Measurements from ENCODE around the gene ZNF768.
A peak's percentile ranks its signal among the peaks of the same experiment; 100 is the strongest.
"Not testable (repeated sequence)": the region's sequence is repeated elsewhere in the genome, so short reads cannot be mapped to it uniquely, and the experiment has no call there.

Gene ZNF768

GRCh38 chr16:30532285-30533145 is 6.1 kb upstream of the ZNF768 start:
- DNase-seq: no peak

GRCh38 chr16:30530163-30531037 is 4.0 kb upstream of the ZNF768 start:
- no peak for DNase-seq

DNA sequence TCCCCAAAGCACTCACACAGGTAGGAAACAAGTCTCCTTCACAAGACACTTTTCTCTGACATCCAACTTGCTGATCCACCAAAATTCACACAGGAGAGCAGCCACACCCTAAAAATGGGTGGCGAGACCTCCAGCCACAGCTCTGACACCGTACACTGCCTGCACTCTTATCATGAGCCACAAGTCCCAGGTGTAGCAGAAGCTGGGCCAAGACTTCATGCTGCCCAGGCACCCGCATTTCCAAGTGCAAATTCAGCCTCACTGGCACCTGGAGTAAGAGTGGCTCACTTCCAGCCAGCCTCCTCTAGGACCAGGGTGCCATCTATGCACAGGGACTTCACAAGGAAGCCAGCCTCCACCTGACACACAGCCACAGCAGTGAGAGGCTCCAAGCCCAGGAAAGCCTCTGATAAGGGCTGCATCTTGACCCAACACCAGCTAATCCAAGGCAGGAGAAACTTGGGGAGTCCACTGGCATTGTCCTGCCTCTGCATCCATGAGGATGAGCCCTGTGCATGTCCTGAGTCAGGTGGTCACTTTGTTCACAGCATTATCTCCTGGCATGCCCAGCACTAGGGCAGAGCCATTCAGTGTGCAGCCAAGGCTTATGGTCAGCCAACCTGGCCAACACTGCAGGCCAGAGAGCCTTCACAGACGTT is 2.6 kb upstream of the ZNF768 start:
- DNase-seq: no peak

GRCh38 chr16:30527635-30528178 is 1.3 kb upstream of the ZNF768 start:
- DNase-seq: no peak

GRCh38 chr16:30526823-30527634 is 663 bp upstream of the ZNF768 start:
- peak; percentile 89 for DNase-seq

DNA sequence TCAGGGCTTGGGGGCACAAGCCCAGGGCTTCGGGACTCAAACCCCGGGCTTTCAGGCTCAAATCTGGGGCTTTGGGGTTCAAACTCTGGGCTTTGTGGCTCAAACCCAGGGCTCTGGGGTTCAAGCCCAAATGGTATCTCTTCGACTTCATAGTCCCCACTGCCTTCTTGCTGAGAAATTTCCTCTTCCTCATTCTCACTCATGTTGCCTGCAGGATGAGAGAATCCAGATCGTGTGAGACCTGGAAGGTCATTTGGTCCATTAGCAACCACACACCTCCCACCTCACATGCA is 576 bp downstream of the ZNF768 start:
- no peak for DNase-seq

DNA sequence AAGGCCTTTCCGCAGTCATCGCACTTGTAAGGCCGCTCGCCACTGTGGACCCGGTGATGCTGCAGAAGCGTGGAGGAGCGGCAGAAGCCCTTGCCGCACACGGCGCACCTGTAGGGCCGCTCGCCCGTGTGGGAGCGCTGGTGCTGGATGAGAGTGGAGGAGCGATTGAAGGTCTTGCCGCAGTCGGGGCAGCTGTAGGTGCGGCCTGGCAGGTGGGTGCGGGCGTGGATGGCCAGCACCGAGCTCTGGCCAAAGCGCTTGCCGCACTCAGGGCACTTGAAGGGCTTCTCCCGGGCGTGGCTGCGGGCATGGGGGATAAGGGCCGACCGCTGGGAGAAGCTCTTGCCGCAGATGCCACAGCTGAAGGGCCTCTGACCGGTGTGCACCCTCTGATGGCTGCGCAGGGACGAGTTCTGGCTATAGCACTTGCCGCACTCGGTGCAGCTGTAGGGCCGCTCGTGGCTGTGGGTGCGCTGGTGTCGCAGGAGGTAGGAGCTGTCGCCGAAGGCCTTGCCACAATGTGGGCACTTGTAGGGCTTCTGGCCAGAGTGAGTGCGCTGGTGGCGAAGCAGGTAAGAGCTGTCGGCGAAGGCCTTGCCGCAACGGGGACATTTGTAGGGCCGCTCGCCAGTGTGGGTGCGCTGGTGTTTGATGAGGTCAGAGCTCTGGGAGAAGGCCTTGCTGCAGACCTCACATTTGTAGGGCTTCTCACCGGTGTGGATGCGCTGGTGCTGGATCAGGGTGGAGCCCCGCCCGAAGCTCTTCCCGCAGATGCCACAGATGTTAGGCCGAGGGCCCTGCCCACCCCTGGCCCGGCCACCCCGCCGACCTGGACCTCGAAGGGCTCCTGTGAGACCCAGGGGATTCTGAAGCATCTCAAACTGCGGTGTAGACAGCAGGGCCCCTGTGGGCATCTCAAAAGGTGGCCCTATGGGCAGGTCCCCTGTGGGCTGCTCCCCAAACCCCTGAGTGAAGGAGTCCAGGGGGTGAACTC is 1.5 kb downstream of the ZNF768 start:
- no peak for DNase-seq

DNA sequence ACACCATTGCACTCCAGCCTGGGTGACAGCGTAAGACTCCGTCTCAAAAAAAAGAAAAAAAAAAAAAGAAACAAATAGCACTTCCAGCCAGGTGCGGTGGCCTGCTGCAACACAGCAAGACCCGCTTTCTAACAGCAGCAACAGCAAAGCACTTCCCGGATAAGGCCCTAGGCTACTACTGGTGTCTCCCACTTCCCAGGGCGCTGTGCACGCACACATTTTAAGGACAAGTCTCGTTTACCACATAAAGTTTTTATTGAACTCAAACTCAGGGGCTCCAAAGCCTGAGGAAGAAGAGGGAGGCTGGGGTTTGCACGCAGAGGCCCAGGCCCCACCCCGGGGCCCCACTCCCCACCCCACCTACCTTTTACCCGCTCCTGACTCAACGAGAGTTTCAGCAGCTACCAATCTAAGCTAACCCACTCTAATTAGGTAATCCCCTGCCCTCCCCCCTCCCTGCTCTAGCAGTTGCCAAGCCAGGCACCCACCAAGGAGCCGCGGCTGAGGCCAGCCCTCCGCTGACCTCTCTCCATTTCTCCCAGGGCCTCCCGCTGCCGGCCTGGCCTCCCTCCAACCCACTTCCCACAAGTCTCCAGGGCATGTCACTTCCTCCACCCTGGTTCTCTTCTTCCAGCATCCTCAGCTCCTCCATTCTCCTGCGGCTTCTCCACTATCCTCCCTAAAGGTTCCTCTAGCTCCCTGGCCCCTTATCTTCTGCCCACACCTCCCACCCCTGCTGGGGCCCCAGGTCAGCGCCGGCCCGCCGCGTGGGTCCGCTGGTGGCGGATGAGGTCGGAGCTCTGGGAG is 2.4 kb downstream of the ZNF768 start:
- no peak for DNase-seq

DNA sequence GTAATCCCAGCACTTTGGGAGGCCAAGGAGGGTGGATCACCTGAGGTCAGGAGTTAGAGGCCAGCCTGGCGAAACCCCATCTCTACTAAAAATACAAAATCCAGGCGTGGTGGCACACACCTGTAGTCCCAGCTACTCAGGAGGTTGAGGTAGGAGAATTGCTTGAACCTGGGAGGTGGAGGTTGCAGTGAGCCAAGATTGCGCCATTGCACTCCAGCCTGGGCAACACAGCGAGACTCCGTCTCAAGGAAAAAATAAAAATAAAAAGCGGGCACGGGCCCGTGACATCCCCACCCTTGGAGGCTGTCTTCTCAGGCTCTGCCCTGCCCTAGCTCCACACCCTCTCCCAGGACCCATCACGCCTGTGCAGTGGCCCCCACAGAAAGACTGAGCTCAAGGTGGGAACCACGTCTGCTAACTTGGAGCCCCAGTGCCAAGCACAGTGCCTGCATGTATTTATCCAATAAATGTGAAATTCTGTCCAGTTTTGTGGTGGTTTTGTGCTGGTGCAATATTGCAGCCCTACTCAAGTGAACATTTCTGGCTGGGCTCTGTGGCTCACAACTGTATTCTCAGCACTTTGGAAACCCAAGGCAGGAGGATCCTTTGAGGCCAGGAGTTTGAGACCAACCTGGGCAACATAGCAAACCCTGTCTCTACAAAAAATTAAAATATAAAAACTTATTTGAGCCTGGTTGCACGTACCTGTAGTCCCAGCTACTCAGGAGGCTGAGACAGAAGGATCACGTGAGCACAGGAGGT is 3.5 kb downstream of the ZNF768 start:
- not testable (repeated sequence) for DNase-seq

DNA sequence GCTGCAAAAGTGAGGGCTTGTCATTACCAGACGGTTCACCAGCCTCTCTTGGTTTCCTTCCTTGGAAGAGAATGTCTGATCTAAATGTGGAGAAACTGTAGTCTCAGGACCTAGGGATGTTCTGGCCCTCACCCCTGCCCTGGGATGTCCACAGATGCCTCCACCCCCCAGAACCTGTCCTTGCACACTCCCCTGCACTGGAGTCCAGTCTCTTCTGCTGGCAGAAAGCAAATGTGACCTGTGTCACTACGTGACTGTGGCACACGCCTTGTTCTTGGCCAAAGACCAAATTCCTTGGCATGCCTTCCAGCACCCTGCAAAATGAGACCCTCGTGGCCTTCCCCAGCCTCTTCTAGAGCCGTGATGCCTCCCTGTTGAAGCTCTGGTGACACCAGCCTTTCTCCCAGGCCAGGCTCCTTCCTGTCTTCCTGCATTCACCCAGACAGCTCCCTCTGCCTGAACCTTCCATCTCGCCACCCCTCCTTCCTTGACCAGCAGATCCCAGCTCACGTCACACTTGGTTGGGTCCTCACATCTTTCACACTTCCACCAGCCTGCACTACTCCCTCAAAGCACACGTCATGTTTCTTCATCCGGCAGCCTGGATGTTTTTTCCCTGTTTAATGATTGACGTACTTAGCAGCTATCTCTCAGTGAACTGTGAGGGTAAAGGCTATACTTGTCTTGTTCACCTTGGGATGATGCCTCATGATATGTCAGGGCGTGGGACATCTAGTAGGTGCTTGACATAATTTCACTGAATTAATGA is 4.3 kb downstream of the ZNF768 start:
- no peak for DNase-seq

DNA sequence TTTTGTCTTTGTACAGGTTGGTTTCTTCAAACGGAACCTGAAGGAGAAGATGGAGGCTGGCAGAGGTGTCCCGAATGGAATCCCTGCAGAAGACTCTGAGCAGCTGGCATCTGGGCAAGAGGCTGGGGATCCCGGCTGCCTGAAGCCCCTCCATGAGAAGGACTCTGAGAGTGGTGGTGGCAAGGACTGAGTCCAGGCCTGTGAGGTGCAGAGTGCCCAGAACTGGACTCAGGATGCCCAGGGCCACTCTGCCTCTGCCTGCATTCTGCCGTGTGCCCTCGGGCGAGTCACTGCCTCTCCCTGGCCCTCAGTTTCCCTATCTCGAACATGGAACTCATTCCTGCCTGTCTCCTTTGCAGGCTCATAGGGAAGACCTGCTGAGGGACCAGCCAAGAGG is 4.9 kb downstream of the ZNF768 start:
- no peak for DNase-seq

DNA sequence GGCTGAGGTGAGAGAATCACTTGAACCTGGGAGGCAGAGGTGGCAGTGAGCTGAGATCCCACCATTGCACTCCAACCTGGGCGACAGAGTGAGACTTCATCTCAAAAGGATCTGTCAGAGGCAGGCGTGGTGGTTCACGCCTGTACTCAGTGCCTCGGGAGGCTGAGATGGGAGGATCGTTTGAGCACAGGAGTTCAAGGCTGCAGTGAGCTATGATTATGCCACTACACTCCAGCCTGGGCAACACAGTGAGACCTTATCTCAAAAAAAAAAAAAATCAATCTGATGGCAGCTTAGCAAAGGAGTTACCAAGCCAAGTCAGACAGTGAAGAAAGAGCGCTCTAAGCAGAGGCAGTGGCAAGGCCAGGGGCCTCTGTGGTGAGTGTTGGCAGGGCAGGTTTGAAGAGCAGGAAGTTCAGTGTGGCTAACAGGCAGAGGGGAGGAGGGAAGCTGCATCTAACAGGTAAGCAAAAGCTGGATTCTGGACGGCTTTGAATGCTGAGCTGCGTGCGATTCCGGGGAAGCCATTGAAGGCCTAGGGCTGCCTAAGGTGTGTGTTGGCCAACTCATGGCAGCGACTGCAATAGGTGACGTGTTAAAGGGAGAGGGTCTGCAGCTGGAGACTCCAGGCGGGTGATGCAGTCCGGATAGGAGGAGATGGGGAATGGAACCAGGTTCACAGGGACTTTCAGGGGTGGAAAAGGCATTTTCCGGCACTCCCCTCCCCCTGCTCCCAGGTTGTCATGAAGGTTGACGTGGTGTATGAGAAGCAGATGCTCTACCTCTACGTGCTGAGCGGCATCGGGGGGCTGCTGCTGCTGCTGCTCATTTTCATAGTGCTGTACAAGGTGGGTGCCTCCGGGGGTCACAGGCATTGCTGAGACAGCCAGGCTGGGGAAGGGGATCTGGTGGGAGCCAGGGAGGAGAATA is 7.0 kb downstream of the ZNF768 start:
- no peak for DNase-seq

DNA sequence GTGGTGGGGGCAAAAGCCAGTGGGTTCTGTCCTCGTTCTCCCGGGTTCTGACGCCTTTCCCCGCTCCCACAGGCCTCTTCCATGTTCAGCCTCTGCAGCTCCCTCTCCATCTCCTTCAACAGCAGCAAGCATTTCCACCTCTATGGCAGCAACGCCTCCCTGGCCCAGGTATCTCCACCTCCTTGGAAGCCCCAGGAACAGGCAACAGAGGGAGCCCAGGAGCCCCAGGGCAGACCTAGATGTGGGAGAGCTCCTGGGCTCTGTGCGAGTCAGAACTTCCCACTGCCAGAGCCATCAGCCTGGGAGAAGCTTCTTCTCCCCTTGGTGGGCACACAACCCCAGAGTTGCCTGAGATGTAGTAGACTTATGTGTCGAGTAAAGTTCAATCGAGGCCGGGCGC is 7.8 kb downstream of the ZNF768 start:
- no peak for DNase-seq

DNA sequence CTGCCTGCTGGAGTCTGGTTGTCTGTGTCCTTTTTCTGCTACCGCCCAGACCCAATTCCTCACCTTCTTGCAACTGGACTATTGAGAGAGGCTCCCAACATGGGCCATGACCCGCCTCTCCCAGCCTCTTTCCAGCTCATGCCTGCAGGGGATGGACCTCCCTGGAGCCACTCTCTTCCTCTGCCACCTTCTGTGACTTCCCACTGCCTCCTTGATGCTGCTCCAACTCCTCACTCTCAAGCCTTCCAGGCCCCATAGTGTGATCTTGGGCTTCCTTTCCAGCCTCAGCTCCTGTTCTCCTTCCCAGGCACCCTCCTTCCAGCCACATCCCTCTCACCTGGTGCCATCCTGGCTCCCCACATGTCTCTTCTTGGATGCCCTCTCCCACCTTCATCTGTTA is 11.1 kb downstream of the ZNF768 start:
- DNase-seq: no peak

GRCh38 chr16:30511509-30511908 is 14.9 kb downstream of the ZNF768 start:
- DNase-seq: no peak

- no peak for DNase-seq
These were observed 15.9 kb downstream of the ZNF768 start for GRCh38 chr16:30510376-30510938.

GRCh38 chr16:30509081-30509765 is 17.1 kb downstream of the ZNF768 start:
- no peak for DNase-seq

All from activated gamma-delta T cell treated with Interleukin-2 at 50 U/mL for 16 hours (primary cell).